Osteoblast (primary cell): ENCODE measurements around the gene UCP1. TPM values are rescaled to one million over a fixed set of nuclear protein-coding genes. Genes with fewer than 3 reads are reported as not detected.

Experiments
- DNase-seq: peaks from one replicate; pipeline ENCODE4 v3.0.0; 2011; ENCODE audit warnings: low spot score, mixed read lengths; ENCODE audit not compliant: insufficient read length; ENCODE audit errors: missing footprints
- H2AFZ ChIP-seq: 2 replicates; pipeline ENCODE4 v1.6.0; 2011; ENCODE audit warnings: mild to moderate bottlenecking, low read length
- H3K27ac ChIP-seq: 2 replicates; pipeline ENCODE4 v1.5.1; 2011; ENCODE audit warnings: mild to moderate bottlenecking, low read depth, low read length, moderate library complexity
- H3K27me3 ChIP-seq: 2 replicates; pipeline ENCODE4 v1.6.0; 2012; ENCODE audit warnings: mild to moderate bottlenecking, control low read depth, inconsistent platforms, low read length, moderate library complexity; ENCODE audit not compliant: insufficient read depth
- H3K36me3 ChIP-seq: 2 replicates; pipeline ENCODE4 v1.5.1; 2011; ENCODE audit warnings: mild to moderate bottlenecking, low read length, control low read depth, moderate library complexity; ENCODE audit not compliant: insufficient read depth
- H3K4me1 ChIP-seq: 2 replicates; pipeline ENCODE4 v1.5.1; 2011; ENCODE audit warnings: mild to moderate bottlenecking, low read length, control low read depth, moderate library complexity; ENCODE audit not compliant: insufficient read depth
- H3K4me2 ChIP-seq: 2 replicates; pipeline ENCODE4 v1.6.0; 2011; ENCODE audit warnings: mild to moderate bottlenecking, low read length; ENCODE audit not compliant: insufficient read depth
- H3K4me3 ChIP-seq: fragments of 200-600 bp; sonication (generic); 3 replicates; pipeline ENCODE4 v1.5.1; 2012; ENCODE audit warnings: mild to moderate bottlenecking, low read length, inconsistent platforms; ENCODE audit not compliant: insufficient read depth
- H3K79me2 ChIP-seq: 2 replicates; pipeline ENCODE4 v1.6.0; 2012; ENCODE audit warnings: mild to moderate bottlenecking, low read length, control low read depth, inconsistent platforms; ENCODE audit not compliant: insufficient read depth
- H3K9me3 ChIP-seq: 2 replicates; pipeline ENCODE4 v1.5.1; 2011; ENCODE audit warnings: low read depth, low read length, control low read depth
- H4K20me1 ChIP-seq: 2 replicates; pipeline ENCODE4 v1.6.0; 2012; ENCODE audit warnings: mild to moderate bottlenecking, low read length, control low read depth; ENCODE audit not compliant: insufficient read depth
- total RNA-seq: library from RNA; depleted of rRNA; stranded (reverse); fragments of >200 nt; gene quantifications from 2 replicates; pipeline ENCODE4 v1.2.3, GENCODE V29; 2012
- TF ChIP-seq, protein P1 (sequence below): IDR thresholded peaks from 2 replicates; pipeline ENCODE4 v1.5.1; 2011; ENCODE audit warnings: mild to moderate bottlenecking, low read depth, low read length, moderate library complexity; ENCODE audit errors: extremely low read depth

The UCP1 gene
- total RNA-seq, 1 donor = not detected

GRCh38 chr4:140595065-140595464, 26.3 kb upstream of the UCP1 start:
- Histone ChIP-seq H3K27me3 (peaks cover 16% of the 10 kb centered on the region), H4K20me1 (no peaks in the 10 kb centered on the region), H3K4me2 (no peak overlapping the region), H2AFZ (no peak overlapping the region), H3K9me3 (peaks cover 4% of the 10 kb centered on the region), H3K36me3 (no peaks in the 10 kb centered on the region), H3K79me2 (no peaks in the 10 kb centered on the region), H3K4me3 (no peak overlapping the region), H3K27ac (no peak overlapping the region), H3K4me1 (no peaks in the 10 kb centered on the region)
- TF ChIP-seq, protein P1, sequence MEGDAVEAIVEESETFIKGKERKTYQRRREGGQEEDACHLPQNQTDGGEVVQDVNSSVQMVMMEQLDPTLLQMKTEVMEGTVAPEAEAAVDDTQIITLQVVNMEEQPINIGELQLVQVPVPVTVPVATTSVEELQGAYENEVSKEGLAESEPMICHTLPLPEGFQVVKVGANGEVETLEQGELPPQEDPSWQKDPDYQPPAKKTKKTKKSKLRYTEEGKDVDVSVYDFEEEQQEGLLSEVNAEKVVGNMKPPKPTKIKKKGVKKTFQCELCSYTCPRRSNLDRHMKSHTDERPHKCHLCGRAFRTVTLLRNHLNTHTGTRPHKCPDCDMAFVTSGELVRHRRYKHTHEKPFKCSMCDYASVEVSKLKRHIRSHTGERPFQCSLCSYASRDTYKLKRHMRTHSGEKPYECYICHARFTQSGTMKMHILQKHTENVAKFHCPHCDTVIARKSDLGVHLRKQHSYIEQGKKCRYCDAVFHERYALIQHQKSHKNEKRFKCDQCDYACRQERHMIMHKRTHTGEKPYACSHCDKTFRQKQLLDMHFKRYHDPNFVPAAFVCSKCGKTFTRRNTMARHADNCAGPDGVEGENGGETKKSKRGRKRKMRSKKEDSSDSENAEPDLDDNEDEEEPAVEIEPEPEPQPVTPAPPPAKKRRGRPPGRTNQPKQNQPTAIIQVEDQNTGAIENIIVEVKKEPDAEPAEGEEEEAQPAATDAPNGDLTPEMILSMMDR = peak; percentile 54
- no peak for DNase-seq

- DNase-seq = no peak
- H3K4me3 ChIP-seq = no peak overlapping the region
- TF ChIP-seq, protein P1 = no peak
- H4K20me1 ChIP-seq = no peaks in the 10 kb centered on the region
- peaks cover 30% of the 10 kb centered on the region for H3K27me3 ChIP-seq
- H3K79me2 ChIP-seq = no peaks in the 10 kb centered on the region
- H3K9me3 ChIP-seq = no peaks in the 10 kb centered on the region
- no peak overlapping the region for H3K4me2 ChIP-seq
- no peaks in the 10 kb centered on the region for H3K4me1 ChIP-seq
- no peaks in the 10 kb centered on the region for H3K36me3 ChIP-seq
- H3K27ac ChIP-seq = no peak overlapping the region
- no peak overlapping the region for H2AFZ ChIP-seq
These were observed 15.7 kb upstream of the UCP1 start for GRCh38 chr4:140584439-140584838.

GRCh38 chr4:140581078-140581477, 12.3 kb upstream of the UCP1 start:
- Histone ChIP-seq H3K4me3 (no peak overlapping the region), H2AFZ (no peak overlapping the region), H4K20me1 (no peaks in the 10 kb centered on the region), H3K79me2 (no peaks in the 10 kb centered on the region), H3K27me3 (peaks cover 48% of the 10 kb centered on the region), H3K4me2 (no peak overlapping the region), H3K36me3 (no peaks in the 10 kb centered on the region), H3K4me1 (no peaks in the 10 kb centered on the region), H3K27ac (no peak overlapping the region), H3K9me3 (no peaks in the 10 kb centered on the region)
- DNase-seq = no peak
- TF ChIP-seq, protein P1 = no peak

GRCh38 chr4:140579278-140579677, 10.5 kb upstream of the UCP1 start:
- Histone ChIP-seq H3K27me3 (peaks cover 60% of the 10 kb centered on the region), H3K4me2 (no peak overlapping the region), H3K36me3 (no peaks in the 10 kb centered on the region), H3K4me1 (no peaks in the 10 kb centered on the region), H3K27ac (no peak overlapping the region), H4K20me1 (no peaks in the 10 kb centered on the region), H3K9me3 (no peaks in the 10 kb centered on the region), H3K79me2 (no peaks in the 10 kb centered on the region), H3K4me3 (no peak overlapping the region), H2AFZ (no peak overlapping the region)
- no peak for DNase-seq
- TF ChIP-seq, protein P1 = no peak
